ENCODE results near the gene HOXB3. TPM values are rescaled to one million over a fixed set of nuclear protein-coding genes. Genes with fewer than 3 reads are reported as not detected.
A peak's percentile ranks its signal among the peaks of the same experiment; 100 is the strongest.

Gene HOXB3
- total RNA-seq, 1 donor from 2014 or later: not detected

DNA sequence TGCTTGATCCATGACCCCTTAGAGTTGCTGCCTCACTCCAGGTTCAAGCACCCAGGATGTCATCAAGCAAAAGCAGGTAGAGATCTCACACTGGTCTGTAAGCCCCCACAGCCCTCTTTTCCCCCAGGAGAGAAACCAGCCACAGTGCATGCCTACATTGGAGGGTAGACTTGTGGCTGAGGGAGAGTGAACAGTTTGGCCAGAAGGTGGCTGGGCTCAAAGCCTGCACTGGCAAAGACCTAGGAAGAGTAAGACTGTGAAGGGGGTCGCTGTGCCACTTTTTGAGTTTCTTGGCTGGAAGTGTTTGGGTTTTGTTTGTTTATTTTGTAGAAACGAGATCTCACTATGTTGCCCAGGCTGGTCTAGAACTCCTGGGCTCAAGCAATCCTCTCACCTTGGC is 87.7 kb downstream of the HOXB3 start:
- Mint-ChIP-seq H3K4me3 (ENCODE audit: unreplicated experiment) (no peak overlapping the region), H3K27ac (ENCODE audit: unreplicated experiment) (no peak overlapping the region), H3K27me3 (ENCODE audit: low read depth, unreplicated experiment) (peaks cover 50% of the 10 kb centered on the region), H3K36me3 (ENCODE audit: low read depth, unreplicated experiment) (no peaks in the 10 kb centered on the region), H3K4me1 (ENCODE audit: low read depth, unreplicated experiment) (peaks cover 24% of the 10 kb centered on the region), H3K9me3 (ENCODE audit: unreplicated experiment) (peaks cover 3% of the 10 kb centered on the region)
- Histone ChIP-seq H3K4me2 (ENCODE audit: low read length) (no peak overlapping the region), H3K27me3 (ENCODE audit: insufficient read depth, low read length) (no peaks in the 10 kb centered on the region), H4K20me1 (ENCODE audit: insufficient read depth, low read length) (no peaks in the 10 kb centered on the region), H3K27ac (ENCODE audit: low read depth, low read length) (no peak overlapping the region), H3K79me2 (ENCODE audit: insufficient read depth, low read length) (no peaks in the 10 kb centered on the region), H3K4me1 (ENCODE audit: insufficient read depth, low read length) (peaks cover 23% of the 10 kb centered on the region), H3K36me3 (ENCODE audit: insufficient read depth, low read length) (no peaks in the 10 kb centered on the region), H3K9me3 (ENCODE audit: insufficient read depth, low read depth, low read length) (no peaks in the 10 kb centered on the region), H3K4me3 (ENCODE audit: insufficient read depth, low read depth, low read length) (no peak overlapping the region), H3K9ac (ENCODE audit: low read length) (no peak overlapping the region), H2AFZ (ENCODE audit: low read depth, low read length) (no peak overlapping the region)
- no peak for FAIRE-seq
- TF ChIP-seq EZH2 (IDR thresholded peaks at IDR 0.05; ENCODE audit: insufficient read depth, low read length): no peak
- TF ChIP-seq, protein P1, sequence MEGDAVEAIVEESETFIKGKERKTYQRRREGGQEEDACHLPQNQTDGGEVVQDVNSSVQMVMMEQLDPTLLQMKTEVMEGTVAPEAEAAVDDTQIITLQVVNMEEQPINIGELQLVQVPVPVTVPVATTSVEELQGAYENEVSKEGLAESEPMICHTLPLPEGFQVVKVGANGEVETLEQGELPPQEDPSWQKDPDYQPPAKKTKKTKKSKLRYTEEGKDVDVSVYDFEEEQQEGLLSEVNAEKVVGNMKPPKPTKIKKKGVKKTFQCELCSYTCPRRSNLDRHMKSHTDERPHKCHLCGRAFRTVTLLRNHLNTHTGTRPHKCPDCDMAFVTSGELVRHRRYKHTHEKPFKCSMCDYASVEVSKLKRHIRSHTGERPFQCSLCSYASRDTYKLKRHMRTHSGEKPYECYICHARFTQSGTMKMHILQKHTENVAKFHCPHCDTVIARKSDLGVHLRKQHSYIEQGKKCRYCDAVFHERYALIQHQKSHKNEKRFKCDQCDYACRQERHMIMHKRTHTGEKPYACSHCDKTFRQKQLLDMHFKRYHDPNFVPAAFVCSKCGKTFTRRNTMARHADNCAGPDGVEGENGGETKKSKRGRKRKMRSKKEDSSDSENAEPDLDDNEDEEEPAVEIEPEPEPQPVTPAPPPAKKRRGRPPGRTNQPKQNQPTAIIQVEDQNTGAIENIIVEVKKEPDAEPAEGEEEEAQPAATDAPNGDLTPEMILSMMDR (IDR thresholded peaks at IDR 0.05; ENCODE audit: insufficient read depth, low read depth, low read length): no peak
- no peak for DNase-seq (ENCODE audit: low read depth)

DNA sequence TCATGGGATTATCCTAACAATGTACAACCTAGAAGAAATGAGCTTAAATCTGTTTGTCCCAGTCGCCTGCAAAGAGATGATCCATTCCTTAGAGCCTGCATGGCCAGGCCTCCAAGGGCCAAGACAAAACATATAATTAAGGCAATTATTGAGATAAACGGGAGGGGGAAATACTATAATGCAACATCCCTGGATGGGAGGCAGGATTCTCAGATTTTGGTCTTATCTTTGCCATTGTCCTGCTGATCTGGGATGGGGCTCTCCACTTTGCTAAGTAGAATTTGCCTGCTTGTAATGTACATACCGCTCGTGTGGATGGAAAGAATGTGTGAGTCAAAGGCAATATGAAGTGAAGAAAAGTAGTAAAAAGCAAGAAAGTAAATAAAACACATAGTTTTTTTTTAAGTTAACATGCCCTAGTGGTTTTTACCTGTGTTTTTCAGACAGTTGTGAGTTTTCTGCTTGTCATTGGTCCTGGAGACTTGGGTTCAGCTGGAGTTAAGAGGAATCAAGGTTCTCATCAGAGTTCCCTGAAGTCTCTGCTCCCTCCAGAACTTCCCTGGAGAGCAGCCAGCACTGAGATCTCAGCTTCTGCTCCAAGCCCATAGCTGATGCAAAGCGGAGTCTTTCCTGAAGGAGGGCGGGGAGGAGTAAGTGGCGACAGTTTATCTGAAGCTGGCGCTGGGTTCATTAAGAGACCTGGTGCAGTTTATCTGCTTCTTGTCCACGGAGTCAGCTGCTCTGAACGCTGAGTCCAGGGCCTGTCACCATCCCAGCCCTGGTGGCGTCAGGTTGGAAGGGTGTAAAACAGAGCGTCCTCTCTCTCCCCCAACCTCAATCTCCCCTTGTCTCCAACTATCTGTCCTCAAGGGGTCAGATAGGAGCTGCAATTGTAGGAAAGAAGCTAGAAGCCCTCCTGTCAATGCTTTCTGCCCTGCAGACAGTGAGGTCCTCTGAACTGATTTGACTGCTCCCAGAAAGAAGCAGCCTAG is 89.3 kb downstream of the HOXB3 start:
- Mint-ChIP-seq H3K4me3 (ENCODE audit: unreplicated experiment) (no peak overlapping the region), H3K27me3 (ENCODE audit: low read depth, unreplicated experiment) (peaks cover 53% of the 10 kb centered on the region), H3K36me3 (ENCODE audit: low read depth, unreplicated experiment) (no peaks in the 10 kb centered on the region), H3K27ac (ENCODE audit: unreplicated experiment) (peak overlapping the region; percentile 4), H3K4me1 (ENCODE audit: low read depth, unreplicated experiment) (peaks cover 25% of the 10 kb centered on the region), H3K9me3 (ENCODE audit: unreplicated experiment) (peaks cover 3% of the 10 kb centered on the region)
- Histone ChIP-seq H3K4me1 (ENCODE audit: insufficient read depth, low read length) (peaks cover 18% of the 10 kb centered on the region), H3K27me3 (ENCODE audit: insufficient read depth, low read length) (no peaks in the 10 kb centered on the region), H3K27ac (ENCODE audit: low read depth, low read length) (no peak overlapping the region), H3K9ac (ENCODE audit: low read length) (no peak overlapping the region), H4K20me1 (ENCODE audit: insufficient read depth, low read length) (no peaks in the 10 kb centered on the region), H3K4me2 (ENCODE audit: low read length) (no peak overlapping the region), H2AFZ (ENCODE audit: low read depth, low read length) (no peak overlapping the region), H3K4me3 (ENCODE audit: insufficient read depth, low read depth, low read length) (no peak overlapping the region), H3K36me3 (ENCODE audit: insufficient read depth, low read length) (no peaks in the 10 kb centered on the region), H3K9me3 (ENCODE audit: insufficient read depth, low read depth, low read length) (no peaks in the 10 kb centered on the region), H3K79me2 (ENCODE audit: insufficient read depth, low read length) (no peaks in the 10 kb centered on the region)
- DNase-seq (ENCODE audit: low read depth) (peak; percentile 44), FAIRE-seq (no peak)
- TF ChIP-seq EZH2 (IDR thresholded peaks at IDR 0.05; ENCODE audit: insufficient read depth, low read length): no peak
- TF ChIP-seq, protein P1 (IDR thresholded peaks at IDR 0.05; ENCODE audit: insufficient read depth, low read depth, low read length): no peak

Measured in astrocyte (in vitro differentiated cells and primary cell).